IPS-18a (cell line): Measurements from ENCODE around the gene NRAP.

Experiments
- H3K27ac ChIP-seq: one replicate; pipeline ENCODE4 v1.5.1; 2013; ENCODE audit warnings: low read length
- H3K27me3 ChIP-seq: one replicate; pipeline ENCODE4 v1.6.1; 2013; ENCODE audit warnings: mild to moderate bottlenecking, low read length; ENCODE audit not compliant: control insufficient read depth, insufficient read depth
- H3K36me3 ChIP-seq: one replicate; pipeline ENCODE4 v1.6.1; 2013; ENCODE audit warnings: low read depth, low read length; ENCODE audit not compliant: control insufficient read depth
- H3K4me1 ChIP-seq: one replicate; pipeline ENCODE4 v1.6.1; 2013; ENCODE audit warnings: low read depth, low read length; ENCODE audit not compliant: control insufficient read depth
- H3K4me3 ChIP-seq: one replicate; pipeline ENCODE4 v1.5.1; 2013; ENCODE audit warnings: low read length
- H3K9ac ChIP-seq: one replicate; pipeline ENCODE4 v1.6.1; 2013; ENCODE audit warnings: mild to moderate bottlenecking, low read length, moderate library complexity
- H3K9me3 ChIP-seq: one replicate; pipeline ENCODE4 v1.6.1; 2013; ENCODE audit warnings: low read depth, low read length; ENCODE audit not compliant: control insufficient read depth

NRAP gene

GRCh38 chr10:113651021-113651420 is 12.8 kb downstream of the NRAP start:
- Histone ChIP-seq H3K9ac (no peak overlapping the region), H3K27ac (no peak overlapping the region), H3K4me3 (no peak overlapping the region), H3K4me1 (no peaks in the 10 kb centered on the region), H3K27me3 (no peaks in the 10 kb centered on the region), H3K9me3 (no peaks in the 10 kb centered on the region), H3K36me3 (no peaks in the 10 kb centered on the region)

GRCh38 chr10:113650172-113650571 is 13.7 kb downstream of the NRAP start:
- H3K4me3 ChIP-seq = no peak overlapping the region
- no peaks in the 10 kb centered on the region for H3K4me1 ChIP-seq
- H3K27me3 ChIP-seq = no peaks in the 10 kb centered on the region
- no peaks in the 10 kb centered on the region for H3K9me3 ChIP-seq
- H3K9ac ChIP-seq = no peak overlapping the region
- H3K36me3 ChIP-seq = no peaks in the 10 kb centered on the region
- no peak overlapping the region for H3K27ac ChIP-seq

- no peaks in the 10 kb centered on the region for H3K4me1 ChIP-seq
- H3K36me3 ChIP-seq = no peaks in the 10 kb centered on the region
- H3K27ac ChIP-seq = no peak overlapping the region
- no peak overlapping the region for H3K9ac ChIP-seq
- no peak overlapping the region for H3K4me3 ChIP-seq
- no peaks in the 10 kb centered on the region for H3K9me3 ChIP-seq
- no peaks in the 10 kb centered on the region for H3K27me3 ChIP-seq
These were observed 15.4 kb downstream of the NRAP start for GRCh38 chr10:113648478-113648877.

- Histone ChIP-seq H3K27ac (no peak overlapping the region), H3K9ac (no peak overlapping the region), H3K36me3 (no peaks in the 10 kb centered on the region), H3K9me3 (no peaks in the 10 kb centered on the region), H3K27me3 (no peaks in the 10 kb centered on the region), H3K4me1 (no peaks in the 10 kb centered on the region), H3K4me3 (no peak overlapping the region)
These were observed 16.0 kb downstream of the NRAP start for GRCh38 chr10:113647812-113648211.

GRCh38 chr10:113646336-113647201 is 17.3 kb downstream of the NRAP start:
- Histone ChIP-seq H3K4me3 (no peak overlapping the region), H3K27me3 (no peaks in the 10 kb centered on the region), H3K9me3 (no peaks in the 10 kb centered on the region)

GRCh38 chr10:113644185-113645120 is 19.4 kb downstream of the NRAP start:
- H3K4me3 ChIP-seq = no peak overlapping the region
- no peaks in the 10 kb centered on the region for H3K27me3 ChIP-seq
- no peaks in the 10 kb centered on the region for H3K4me1 ChIP-seq
- H3K27ac ChIP-seq = no peak overlapping the region
- H3K36me3 ChIP-seq = no peaks in the 10 kb centered on the region
- no peak overlapping the region for H3K9ac ChIP-seq
- no peaks in the 10 kb centered on the region for H3K9me3 ChIP-seq

More at GRCh38 chr10:113646336-113647201, 17.3 kb downstream of the NRAP start:
- Histone ChIP-seq H3K36me3 (no peaks in the 10 kb centered on the region), H3K4me1 (no peaks in the 10 kb centered on the region), H3K27ac (no peak overlapping the region), H3K9ac (no peak overlapping the region)

GRCh38 chr10:113643183-113643582 is 20.7 kb downstream of the NRAP start:
- Histone ChIP-seq H3K4me1 (no peaks in the 10 kb centered on the region), H3K4me3 (no peak overlapping the region), H3K36me3 (no peaks in the 10 kb centered on the region), H3K27me3 (no peaks in the 10 kb centered on the region), H3K27ac (no peak overlapping the region), H3K9ac (no peak overlapping the region), H3K9me3 (no peaks in the 10 kb centered on the region)

GRCh38 chr10:113641702-113642101 is 22.1 kb downstream of the NRAP start:
- no peaks in the 10 kb centered on the region for H3K27me3 ChIP-seq
- no peak overlapping the region for H3K27ac ChIP-seq
- no peaks in the 10 kb centered on the region for H3K9me3 ChIP-seq
- H3K4me3 ChIP-seq = no peak overlapping the region
- H3K4me1 ChIP-seq = no peaks in the 10 kb centered on the region
- H3K9ac ChIP-seq = no peak overlapping the region
- H3K36me3 ChIP-seq = no peaks in the 10 kb centered on the region

- Histone ChIP-seq H3K4me1 (no peaks in the 10 kb centered on the region), H3K4me3 (no peak overlapping the region), H3K27me3 (no peaks in the 10 kb centered on the region), H3K36me3 (no peaks in the 10 kb centered on the region), H3K9me3 (no peaks in the 10 kb centered on the region), H3K27ac (no peak overlapping the region), H3K9ac (no peak overlapping the region)
These were observed 23.9 kb downstream of the NRAP start for GRCh38 chr10:113639966-113640365.

GRCh38 chr10:113631684-113632367 is 32.0 kb downstream of the NRAP start:
- H3K9ac ChIP-seq = no peak overlapping the region
- no peaks in the 10 kb centered on the region for H3K27me3 ChIP-seq
- no peaks in the 10 kb centered on the region for H3K9me3 ChIP-seq
- H3K27ac ChIP-seq = no peak overlapping the region
- peaks cover 9% of the 10 kb centered on the region for H3K4me1 ChIP-seq
- H3K4me3 ChIP-seq = no peak overlapping the region
- H3K36me3 ChIP-seq = no peaks in the 10 kb centered on the region

GRCh38 chr10:113630929-113631533 is 32.8 kb downstream of the NRAP start:
- Histone ChIP-seq H3K4me3 (no peak overlapping the region), H3K9ac (no peak overlapping the region), H3K27ac (no peak overlapping the region), H3K9me3 (no peaks in the 10 kb centered on the region), H3K4me1 (peaks cover 9% of the 10 kb centered on the region), H3K27me3 (no peaks in the 10 kb centered on the region), H3K36me3 (no peaks in the 10 kb centered on the region)
